Measurements from ENCODE around the gene TDG. TPM values are rescaled to one million over a fixed set of nuclear protein-coding genes. Genes with fewer than 3 reads are reported as not detected.
A peak's percentile ranks its signal among the peaks of the same experiment; 100 is the strongest.
"Not testable (repeated sequence)": the region's sequence is repeated elsewhere in the genome, so short reads cannot be mapped to it uniquely, and the experiment has no call there.

TDG gene
- total RNA-seq, 2 experiments from 2014 or later: 29.4 to 46.5 TPM

DNA sequence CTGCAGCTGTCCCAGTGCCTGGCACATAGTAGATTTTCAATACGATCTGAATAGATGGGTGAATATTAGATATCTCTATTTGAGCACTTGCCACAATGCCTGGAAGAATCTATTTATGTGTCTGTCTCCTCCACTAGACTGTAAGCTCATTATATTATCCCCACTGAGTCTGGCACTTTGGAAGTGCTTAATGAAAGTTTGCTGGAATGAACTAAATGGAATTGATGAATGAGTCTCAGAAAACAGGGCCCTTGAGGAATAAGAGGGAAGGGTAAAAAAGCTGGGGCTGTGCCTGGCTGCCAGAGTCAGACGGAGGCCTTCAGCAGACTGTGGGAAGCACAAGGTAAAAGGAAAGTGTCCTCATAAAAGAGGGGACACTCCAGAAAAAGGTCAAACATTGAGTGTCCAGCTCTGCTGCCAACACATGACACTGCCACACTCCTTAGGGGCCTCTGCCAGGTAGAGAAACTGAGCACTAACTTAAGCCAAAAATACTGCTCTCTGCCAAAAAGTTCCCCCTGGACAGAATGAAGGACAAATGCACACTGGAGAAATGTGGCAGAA is 45.0 kb downstream of the TDG start:
- Mint-ChIP-seq H3K4me1 (no peaks in the 10 kb centered on the region), H3K27me3 (peaks cover 23% of the 10 kb centered on the region), H3K4me3 (no peak overlapping the region), H3K27ac (no peak overlapping the region), H3K9me3 (ENCODE audit: low read depth) (no peaks in the 10 kb centered on the region), H3K36me3 (no peaks in the 10 kb centered on the region)
- CTCF ChIA-PET: no interaction called here
- no peak for DNase-seq
- ATAC-seq: no peak

DNA sequence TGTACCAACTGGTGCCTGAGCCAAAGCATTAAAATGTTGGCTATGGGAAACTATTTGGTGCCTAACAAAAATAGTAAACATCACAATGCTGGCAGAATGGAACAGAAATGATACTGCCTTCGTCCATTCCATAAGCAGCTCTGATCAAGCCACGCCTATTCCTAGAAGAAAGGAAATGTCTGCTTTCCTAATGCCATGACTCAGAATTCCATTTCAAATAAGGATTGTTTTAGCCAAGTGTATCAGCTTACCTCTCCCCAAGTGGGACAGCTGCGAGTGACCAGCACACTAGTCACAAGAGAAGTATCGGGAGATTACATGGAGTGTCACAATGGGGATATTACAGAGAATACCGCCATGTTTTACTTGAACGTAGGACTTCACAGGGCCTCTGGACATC is 45.6 kb downstream of the TDG start:
- Mint-ChIP-seq H3K36me3 (no peaks in the 10 kb centered on the region), H3K4me3 (no peak overlapping the region), H3K27ac (no peak overlapping the region), H3K27me3 (peaks cover 24% of the 10 kb centered on the region), H3K4me1 (no peaks in the 10 kb centered on the region), H3K9me3 (ENCODE audit: low read depth) (no peaks in the 10 kb centered on the region)
- CTCF ChIA-PET: no interaction called here
- ATAC-seq (no peak), DNase-seq (no peak)

DNA sequence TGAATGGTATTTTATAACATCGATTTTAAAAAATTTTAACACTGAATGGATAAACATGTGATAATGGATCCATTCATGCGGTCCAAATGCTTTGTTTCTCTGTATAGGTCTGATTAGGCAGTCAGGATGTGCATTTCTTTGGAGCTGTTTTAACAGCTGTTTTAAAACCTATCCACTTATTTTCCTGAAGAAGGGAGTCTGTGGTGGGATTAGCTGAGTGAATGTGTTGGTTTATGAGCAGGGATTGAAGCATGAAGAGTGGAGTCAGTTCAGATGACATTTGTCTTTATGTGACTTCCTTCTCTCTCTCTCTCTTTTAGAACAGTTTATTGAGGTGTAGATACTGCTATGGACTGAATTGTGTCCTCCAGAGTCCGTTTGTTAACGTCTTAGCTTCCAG is 46.7 kb downstream of the TDG start:
- H3K27ac Mint-ChIP-seq: no peak overlapping the region
- H3K4me1 Mint-ChIP-seq: no peaks in the 10 kb centered on the region
- CTCF ChIA-PET: no interaction called here
- ATAC-seq (no peak), DNase-seq (no peak)
- H3K36me3 Mint-ChIP-seq: no peaks in the 10 kb centered on the region
- H3K9me3 Mint-ChIP-seq (ENCODE audit: low read depth): no peaks in the 10 kb centered on the region
- H3K27me3 Mint-ChIP-seq: peaks cover 17% of the 10 kb centered on the region
- H3K4me3 Mint-ChIP-seq: no peak overlapping the region

DNA sequence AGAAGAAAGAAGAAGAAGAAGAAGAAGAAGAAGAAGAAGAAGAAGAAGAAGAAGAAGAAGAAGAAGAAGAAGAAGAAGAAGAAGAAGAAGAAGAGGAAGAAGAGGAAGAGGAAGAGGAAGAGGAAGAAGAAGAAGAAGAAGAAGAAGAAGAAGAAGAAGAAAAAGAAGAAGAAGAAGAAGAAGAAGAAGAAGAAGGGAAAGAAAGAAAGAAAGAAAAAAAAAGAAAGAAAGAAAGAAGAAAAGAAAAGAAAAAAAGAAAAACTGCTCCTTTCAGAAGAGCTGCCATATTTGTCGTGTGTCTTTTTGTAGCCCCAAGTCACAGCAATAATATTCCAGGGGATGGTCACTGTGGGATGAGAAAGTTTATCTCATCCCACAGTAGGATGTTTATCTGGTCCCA is 56.2 kb downstream of the TDG start:
- H3K27me3 Mint-ChIP-seq: peaks cover 42% of the 10 kb centered on the region
- H3K27ac Mint-ChIP-seq, CTCF ChIA-PET: not testable (repeated sequence)

DNA sequence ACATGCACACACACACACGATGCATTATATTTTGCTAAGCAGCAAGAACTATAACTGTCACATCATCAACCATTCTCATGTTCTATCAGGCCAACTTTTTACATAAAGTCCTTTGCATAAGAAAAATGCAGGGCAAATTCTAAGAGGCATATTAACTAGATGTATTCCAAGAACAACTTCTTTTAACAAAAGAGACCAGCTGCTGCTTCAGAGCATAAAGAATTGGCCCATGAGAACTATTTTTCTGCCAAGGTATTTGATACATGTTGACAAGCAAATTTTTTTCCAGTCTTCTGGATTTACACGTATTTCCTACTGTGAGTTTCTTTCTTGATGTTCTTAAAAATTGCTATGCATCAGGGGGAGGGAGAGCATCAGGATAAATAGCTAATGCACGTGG is 57.1 kb downstream of the TDG start:
- CTCF ChIA-PET: no interaction called here
- H3K27ac Mint-ChIP-seq: no peak overlapping the region
- DNase-seq (no peak), ATAC-seq (no peak)
- no peaks in the 10 kb centered on the region for H3K4me1 Mint-ChIP-seq
- no peaks in the 10 kb centered on the region for H3K9me3 Mint-ChIP-seq (ENCODE audit: low read depth)
- H3K4me3 Mint-ChIP-seq: no peak overlapping the region
- peaks cover 49% of the 10 kb centered on the region for H3K27me3 Mint-ChIP-seq
- H3K36me3 Mint-ChIP-seq: no peaks in the 10 kb centered on the region

More for the DNA sequence above, 56.2 kb downstream of the TDG start:
- not testable (repeated sequence) for H3K4me3 Mint-ChIP-seq; H3K9me3 Mint-ChIP-seq (ENCODE audit: low read depth); H3K4me1 Mint-ChIP-seq; H3K36me3 Mint-ChIP-seq; ATAC-seq; DNase-seq

DNA sequence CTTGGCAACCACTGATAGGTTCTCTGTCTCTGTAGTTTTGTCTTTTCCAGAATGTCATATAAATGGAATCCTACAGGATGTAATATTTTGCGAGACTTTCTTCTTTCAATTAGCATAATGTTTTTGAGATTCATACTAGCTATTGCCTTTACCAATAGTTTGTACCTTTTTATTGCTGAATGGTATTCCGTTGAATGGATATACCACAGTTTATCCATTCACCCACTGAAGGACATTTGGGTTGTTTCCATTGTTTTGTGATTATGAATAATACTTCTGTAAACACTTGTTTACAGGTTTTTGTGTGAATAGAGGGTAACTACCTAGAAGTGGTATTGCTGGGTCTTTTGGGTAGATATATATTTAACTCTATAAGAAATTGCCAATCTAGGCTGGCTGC is 58.0 kb downstream of the TDG start:
- no peaks in the 10 kb centered on the region for H3K4me1 Mint-ChIP-seq
- no peak overlapping the region for H3K27ac Mint-ChIP-seq
- no peak for ATAC-seq
- CTCF ChIA-PET: no interaction called here
- peaks cover 52% of the 10 kb centered on the region for H3K27me3 Mint-ChIP-seq
- no peaks in the 10 kb centered on the region for H3K9me3 Mint-ChIP-seq (ENCODE audit: low read depth)
- DNase-seq: no peak
- H3K4me3 Mint-ChIP-seq: no peak overlapping the region
- no peaks in the 10 kb centered on the region for H3K36me3 Mint-ChIP-seq

DNA sequence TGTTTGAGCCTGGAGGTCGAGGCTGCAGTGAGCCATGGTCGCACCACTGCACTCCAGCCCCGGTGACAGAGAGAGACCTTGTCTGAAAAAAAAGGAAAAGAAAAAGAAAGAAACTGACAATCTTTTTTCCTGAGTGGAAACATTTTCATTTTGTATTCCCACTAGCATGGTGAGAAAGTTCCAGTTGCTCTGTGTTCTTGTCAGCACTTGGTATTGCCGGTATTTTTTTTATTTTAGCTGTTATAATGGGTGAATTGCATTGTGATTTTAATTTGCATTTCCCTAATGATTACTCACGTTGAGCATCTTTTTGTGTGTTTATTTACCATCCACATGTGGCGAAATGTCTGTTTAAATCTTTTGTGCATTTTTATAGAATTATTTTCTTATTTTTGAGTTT is 58.7 kb downstream of the TDG start:
- no peaks in the 10 kb centered on the region for H3K4me1 Mint-ChIP-seq
- no peak for DNase-seq
- CTCF ChIA-PET: no interaction called here
- no peak overlapping the region for H3K27ac Mint-ChIP-seq
- H3K27me3 Mint-ChIP-seq: peaks cover 52% of the 10 kb centered on the region
- ATAC-seq: no peak
- H3K36me3 Mint-ChIP-seq: no peaks in the 10 kb centered on the region
- H3K4me3 Mint-ChIP-seq: no peak overlapping the region
- H3K9me3 Mint-ChIP-seq (ENCODE audit: low read depth): no peaks in the 10 kb centered on the region

DNA sequence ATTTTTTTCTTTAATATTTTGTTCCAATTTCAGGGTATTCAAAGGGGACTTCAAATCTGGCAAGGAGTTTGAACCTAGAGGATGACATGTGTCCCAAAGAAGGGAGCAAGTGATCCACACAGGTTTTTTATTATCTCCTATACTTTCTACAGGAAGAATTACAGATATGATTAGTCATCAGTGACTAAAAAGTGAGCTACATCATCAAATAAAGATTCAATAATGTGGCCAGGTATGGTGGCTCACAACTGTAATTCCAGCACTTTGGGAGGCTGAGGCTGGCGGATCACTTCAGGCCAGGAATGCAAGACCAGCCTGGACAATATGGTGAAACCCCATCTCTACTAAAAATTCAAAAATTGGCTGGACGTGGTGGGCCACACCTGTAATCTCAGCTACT is 60.1 kb downstream of the TDG start:
- H3K36me3 Mint-ChIP-seq: no peaks in the 10 kb centered on the region
- H3K27me3 Mint-ChIP-seq: peaks cover 43% of the 10 kb centered on the region
- H3K27ac Mint-ChIP-seq: no peak overlapping the region
- no peaks in the 10 kb centered on the region for H3K9me3 Mint-ChIP-seq (ENCODE audit: low read depth)
- CTCF ChIA-PET: interaction anchor here (1.0 kb wide), 1 partner anchor 11 kb away, joined by 3 read pairs; no protein-coding TSS in a partner anchor
- ATAC-seq: no peak
- H3K4me3 Mint-ChIP-seq: no peak overlapping the region
- no peaks in the 10 kb centered on the region for H3K4me1 Mint-ChIP-seq
- DNase-seq: no peak

DNA sequence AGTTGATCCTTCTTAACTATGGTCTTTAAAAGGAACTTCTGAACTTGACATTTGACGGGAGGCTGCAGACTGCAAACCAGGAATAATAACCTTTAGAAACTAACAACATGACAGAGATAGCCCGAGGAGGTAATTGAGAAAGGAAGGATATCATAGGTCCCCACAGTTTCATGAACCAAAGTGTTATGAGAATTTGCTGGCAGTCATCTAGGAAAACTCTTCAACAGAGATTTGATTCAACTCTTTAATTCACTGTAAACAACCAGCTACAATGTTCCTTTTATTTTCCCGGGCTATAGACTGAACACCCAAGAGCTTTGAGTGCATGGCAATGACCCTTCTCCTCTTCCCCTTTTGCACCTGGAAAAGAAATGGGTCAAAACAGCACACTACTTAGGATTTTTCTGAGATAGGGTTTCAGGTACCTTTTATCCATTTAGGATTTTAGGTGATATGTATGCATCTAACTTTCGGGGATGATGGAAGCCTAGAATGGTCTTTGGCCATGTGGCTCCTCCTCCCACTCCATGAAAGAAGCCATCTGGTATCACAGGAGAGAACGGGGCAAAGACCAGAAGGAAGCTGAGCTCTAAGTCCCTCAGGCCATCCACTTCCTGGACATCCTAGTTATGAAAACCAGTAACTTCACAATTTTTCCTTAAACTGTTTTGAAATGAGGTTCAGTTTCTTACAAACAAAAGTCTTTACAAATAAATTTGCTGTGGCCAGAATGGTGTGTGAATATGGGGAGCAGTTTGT is 61.3 kb downstream of the TDG start:
- DNase-seq (no peak), ATAC-seq (no peak)
- peaks cover 37% of the 10 kb centered on the region for H3K27me3 Mint-ChIP-seq
- H3K4me3 Mint-ChIP-seq: no peak overlapping the region
- CTCF ChIA-PET: no interaction called here
- H3K36me3 Mint-ChIP-seq: no peaks in the 10 kb centered on the region
- H3K9me3 Mint-ChIP-seq (ENCODE audit: low read depth): no peaks in the 10 kb centered on the region
- no peaks in the 10 kb centered on the region for H3K4me1 Mint-ChIP-seq
- H3K27ac Mint-ChIP-seq: no peak overlapping the region

DNA sequence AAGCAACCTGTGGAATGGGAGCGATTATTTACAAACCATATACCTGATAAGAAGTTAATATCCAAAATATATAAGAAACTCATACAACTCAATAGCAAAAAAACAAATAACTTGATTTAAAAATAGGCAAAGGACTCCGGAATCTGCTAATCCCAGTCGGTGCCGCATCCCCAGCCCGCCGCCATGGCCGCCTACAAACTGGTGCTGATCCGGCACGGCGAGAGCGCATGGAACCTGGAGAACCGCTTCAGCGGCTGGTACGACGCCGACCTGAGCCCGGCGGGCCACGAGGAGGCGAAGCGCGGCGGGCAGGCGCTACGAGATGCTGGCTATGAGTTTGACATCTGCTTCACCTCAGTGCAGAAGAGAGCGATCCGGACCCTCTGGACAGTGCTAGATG is 64.9 kb downstream of the TDG start:
- DNase-seq; H3K36me3 Mint-ChIP-seq; H3K9me3 Mint-ChIP-seq (ENCODE audit: low read depth); H3K4me1 Mint-ChIP-seq; H3K27ac Mint-ChIP-seq; CTCF ChIA-PET; H3K4me3 Mint-ChIP-seq: not testable (repeated sequence)
- ATAC-seq: peak; percentile 61
- peaks cover 41% of the 10 kb centered on the region for H3K27me3 Mint-ChIP-seq

DNA sequence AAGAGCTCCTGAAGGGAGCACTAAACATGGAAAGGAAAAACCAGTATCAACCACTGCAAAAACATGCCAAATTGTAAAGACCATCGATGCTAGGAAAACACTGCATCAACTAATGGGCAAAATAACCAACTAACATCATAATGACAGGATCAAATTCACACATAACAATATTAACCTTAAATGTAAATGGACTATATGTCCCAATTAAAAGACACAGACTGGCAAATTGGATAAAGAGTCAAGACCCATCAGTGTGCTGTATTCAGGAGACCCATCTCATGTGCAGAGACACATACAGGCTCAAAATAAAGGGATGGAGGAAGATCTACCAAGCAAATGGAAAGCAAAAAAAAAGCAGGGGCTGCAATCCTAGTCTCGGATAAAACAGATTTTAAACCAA is 70.5 kb downstream of the TDG start:
- ATAC-seq; H3K9me3 Mint-ChIP-seq (ENCODE audit: low read depth); CTCF ChIA-PET; H3K4me1 Mint-ChIP-seq; H3K36me3 Mint-ChIP-seq; H3K27ac Mint-ChIP-seq; H3K4me3 Mint-ChIP-seq; DNase-seq: not testable (repeated sequence)
- H3K27me3 Mint-ChIP-seq: peaks cover 35% of the 10 kb centered on the region

Other genes with a start within 250 kb of the TDG start
- gene NT5DC3, start 124.6 kb upstream of the TDG start, total RNA-seq: 1 to 10 TPM; 2.7 to 5.3 TPM
- 100 to 1,000 TPM; 324 to 489 TPM for gene HSP90B1, start 35.5 kb upstream of the TDG start, total RNA-seq
- gene GLT8D2, start 84.3 kb downstream of the TDG start, total RNA-seq: under 1 TPM; 0.40 to 0.41 TPM
- 10 to 100 TPM; 12.7 to 15.2 TPM for gene HCFC2, start 98.7 kb downstream of the TDG start, total RNA-seq
- 10 to 100 TPM; 23.8 to 24.2 TPM for gene NFYB, start 172.3 kb downstream of the TDG start, total RNA-seq
- gene TXNRD1, start 249.9 kb downstream of the TDG start, total RNA-seq: 100 to 1,000 TPM; 109 to 118 TPM